GM19023 (cell line): ENCODE measurements around the gene SMPD3.

Experiments
- ATAC-seq: cut with Tn5 transposase; IDR thresholded peaks from one replicate; pipeline ENCODE4 v1.9.1; 2021; ENCODE audit warnings: mild to moderate bottlenecking, moderate library complexity; ENCODE audit not compliant: unreplicated experiment

Gene SMPD3

GRCh38 chr16:68473358-68474070 lies 25.2 kb upstream of the SMPD3 start:
- no peak for ATAC-seq

GRCh38 chr16:68472581-68472980 lies 24.3 kb upstream of the SMPD3 start:
- ATAC-seq = no peak

DNA sequence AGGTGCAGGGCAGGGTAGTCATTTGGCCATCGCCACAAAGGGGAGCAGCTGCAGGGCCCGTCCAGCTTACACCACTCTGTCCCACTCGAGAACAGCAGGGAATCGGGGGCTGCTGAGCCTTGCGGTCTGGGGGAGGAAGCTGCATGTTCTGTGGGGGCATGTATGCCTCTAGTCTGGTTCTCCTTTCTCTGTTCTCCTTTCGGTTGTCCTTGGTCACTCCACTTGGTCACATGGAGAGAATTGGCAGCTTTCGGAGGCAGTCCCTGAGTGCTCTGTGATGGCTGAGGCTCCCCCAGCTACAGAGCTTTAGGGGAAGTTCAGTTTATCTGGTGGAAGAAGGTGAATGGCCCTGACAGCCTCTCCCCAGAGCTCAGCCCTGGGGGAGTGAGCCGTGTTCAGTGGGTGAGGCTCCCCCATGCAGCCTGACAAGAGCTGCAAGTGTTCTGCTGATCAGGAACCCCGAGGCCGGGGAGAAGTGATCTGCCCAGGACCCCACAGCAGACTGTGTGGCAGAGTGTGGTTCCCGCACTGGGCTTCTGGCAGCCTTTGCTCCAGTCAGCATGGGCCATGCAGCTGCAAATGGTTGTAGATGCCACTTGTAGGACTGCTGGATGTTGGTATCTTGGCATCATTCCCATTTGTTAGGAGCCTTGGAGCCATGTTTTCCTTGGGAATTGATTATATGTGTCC lies 22.3 kb upstream of the SMPD3 start:
- ATAC-seq = peak; percentile 86

DNA sequence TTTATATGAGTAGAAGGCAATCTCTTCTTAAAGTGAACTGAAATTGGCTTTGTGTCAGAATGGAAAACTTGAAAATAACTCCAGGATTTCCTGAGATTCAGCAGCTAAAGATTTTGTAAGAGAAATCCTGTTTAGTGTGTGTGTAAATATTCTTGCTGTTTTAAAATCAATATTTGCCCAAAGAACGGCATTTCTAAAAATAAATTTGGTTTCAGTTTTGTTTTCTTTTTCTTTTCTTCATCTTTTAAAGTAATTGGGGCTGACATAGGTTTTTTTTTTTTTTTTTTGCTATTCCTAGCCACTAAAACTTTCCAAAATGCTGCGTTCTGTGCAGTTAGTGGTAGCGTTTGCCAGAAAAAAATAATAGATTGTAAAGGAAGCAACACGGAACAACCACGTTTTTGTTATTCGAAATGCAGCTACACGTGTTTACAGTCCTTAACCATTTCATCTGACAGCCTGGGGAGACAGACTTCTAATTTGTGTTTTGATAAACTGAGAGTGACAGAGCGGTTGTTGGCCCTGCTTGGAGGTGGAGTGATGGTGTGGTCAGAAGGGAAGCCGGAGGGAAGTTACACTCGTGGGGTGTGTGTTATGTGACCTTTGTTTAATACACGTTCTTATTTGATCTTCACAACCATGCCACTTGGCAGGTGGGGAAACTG lies 21.6 kb upstream of the SMPD3 start:
- peak; percentile 29 for ATAC-seq

GRCh38 chr16:68468842-68469241 lies 20.5 kb upstream of the SMPD3 start:
- no peak for ATAC-seq

- ATAC-seq = no peak
Observed at GRCh38 chr16:68466174-68466573, 17.9 kb upstream of the SMPD3 start.

- no peak for ATAC-seq
Observed at GRCh38 chr16:68463904-68464303, 15.6 kb upstream of the SMPD3 start.

- no peak for ATAC-seq
Observed at GRCh38 chr16:68460067-68460466, 11.8 kb upstream of the SMPD3 start.

DNA sequence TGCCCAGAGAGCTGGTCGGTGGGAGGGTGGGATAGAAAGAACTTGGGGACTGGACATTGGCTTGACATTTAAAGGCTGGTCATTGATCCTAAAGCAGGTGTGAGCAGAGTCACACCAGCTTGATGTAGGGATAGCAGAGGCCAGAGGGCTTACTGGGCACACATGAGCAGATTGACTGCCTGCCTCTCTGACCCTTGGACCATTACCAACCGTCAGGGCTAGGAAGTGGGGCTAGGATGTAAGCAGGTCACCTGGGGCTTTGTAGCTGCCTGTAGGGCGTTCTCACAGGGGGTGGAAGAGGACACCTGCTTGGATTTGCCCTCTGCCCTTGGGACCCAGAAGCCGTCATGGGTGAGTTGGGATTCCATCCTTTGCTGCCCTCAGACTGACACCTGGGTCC lies 11.1 kb upstream of the SMPD3 start:
- no peak for ATAC-seq

DNA sequence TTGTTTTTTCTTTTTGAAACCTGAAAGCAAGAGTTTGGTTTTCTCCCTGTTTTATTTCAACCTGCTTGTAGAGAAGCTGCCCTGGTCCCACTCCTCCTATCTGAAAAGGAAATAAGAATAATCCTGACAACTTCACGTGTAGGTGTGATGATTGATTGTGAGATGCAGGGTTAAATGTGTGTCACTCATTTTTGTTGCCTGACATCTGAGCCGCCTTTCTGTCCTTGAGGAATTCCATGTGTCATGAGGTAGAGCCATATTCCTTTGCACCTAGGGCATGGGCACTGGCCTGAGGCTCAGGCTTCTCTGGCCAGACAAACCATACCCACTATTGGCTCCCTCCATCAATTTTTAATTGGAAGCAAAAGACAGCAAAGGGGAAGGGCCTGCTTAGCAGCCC lies 10.2 kb upstream of the SMPD3 start:
- no peak for ATAC-seq

- ATAC-seq = no peak
Observed at GRCh38 chr16:68458101-68458500, 9.8 kb upstream of the SMPD3 start.

- ATAC-seq = no peak
Observed at GRCh38 chr16:68455631-68456030, 7.3 kb upstream of the SMPD3 start.

DNA sequence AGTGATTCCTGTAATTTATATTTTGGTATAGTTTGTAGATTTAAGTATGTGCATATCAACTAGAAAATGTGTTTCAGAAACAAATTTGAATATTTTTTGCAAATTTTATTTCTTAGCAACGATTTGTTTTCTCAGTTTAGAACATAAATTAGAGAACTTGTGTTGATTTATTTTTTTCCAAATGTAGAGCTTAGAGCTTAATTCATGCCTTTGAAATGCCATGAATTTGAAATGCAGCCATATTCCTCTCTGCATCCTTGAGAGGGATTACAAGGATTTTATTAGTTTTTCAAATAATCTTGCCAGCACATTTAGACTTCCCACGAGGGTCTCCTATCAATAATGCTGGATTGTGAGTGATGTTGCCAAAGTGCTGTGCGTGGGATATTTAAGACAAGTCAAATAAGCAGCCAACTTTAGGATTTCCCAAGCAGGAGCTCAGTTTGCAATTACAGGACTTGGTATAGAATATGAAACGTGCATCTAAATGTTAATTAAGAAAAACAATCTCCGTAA lies 6.7 kb upstream of the SMPD3 start:
- no peak for ATAC-seq

GRCh38 chr16:68453816-68454215 lies 5.5 kb upstream of the SMPD3 start:
- ATAC-seq = no peak

- no peak for ATAC-seq
Observed at GRCh38 chr16:68452176-68452575, 3.9 kb upstream of the SMPD3 start.

- ATAC-seq = no peak
Observed at GRCh38 chr16:68451676-68452075, 3.4 kb upstream of the SMPD3 start.

DNA sequence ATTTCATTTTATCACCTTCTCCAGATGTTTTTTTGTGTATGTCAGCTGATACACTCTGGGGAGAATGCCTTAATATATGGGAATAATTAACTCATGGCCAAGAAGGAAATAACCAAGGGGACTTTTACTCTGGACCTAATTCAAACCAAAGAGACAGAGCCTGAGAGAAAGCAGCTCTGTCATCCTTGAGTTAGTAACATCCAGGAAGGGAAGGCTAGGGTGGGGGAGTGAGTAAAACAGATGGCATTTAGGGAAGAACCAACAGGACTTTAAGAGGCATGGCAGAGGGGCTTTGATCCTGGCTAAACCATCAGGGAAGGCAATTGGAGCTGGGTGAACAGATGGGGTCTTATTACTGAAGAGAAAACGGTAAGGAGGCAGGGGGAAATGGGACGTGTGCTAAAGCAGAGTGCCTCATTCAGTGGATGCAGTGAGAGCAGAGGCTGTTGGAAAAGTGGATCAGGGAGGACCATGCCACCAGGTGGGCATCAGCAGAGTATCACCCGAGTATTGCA lies 2.5 kb upstream of the SMPD3 start:
- ATAC-seq = no peak

GRCh38 chr16:68447653-68448359 lies 502 bp downstream of the SMPD3 start:
- peak; percentile 17 for ATAC-seq

- ATAC-seq = no peak
Observed at GRCh38 chr16:68446681-68447652, 1.3 kb downstream of the SMPD3 start.

GRCh38 chr16:68445458-68445857 lies 2.9 kb downstream of the SMPD3 start:
- no peak for ATAC-seq
